Naive thymus-derived CD4-positive, alpha-beta T cell (primary cell): ENCODE results near the gene TAGAP. TPM values are rescaled to one million over a fixed set of nuclear protein-coding genes. Genes with fewer than 3 reads are reported as not detected.

ENCODE experiments used
- ATAC-seq: fragments of 150-1000 bp; cut with Tn5 transposase; 2 replicates; pipeline ENCODE4 v1.10.0; 2021; ENCODE audit warnings: mild to moderate bottlenecking, moderate library complexity
- CTCF ChIA-PET: fragments of 350-600 bp; sonication (Branson Sonifier 250); formaldehyde crosslinking; loops from one replicate; lab custom pipeline; 2021; ENCODE audit warnings: antibody characterized with exemption; lab: Charles Lee
- POLR2A ChIA-PET: fragments of 350-600 bp; sonication (Branson Sonifier 250); formaldehyde crosslinking; loops from one replicate; lab custom pipeline; 2021; ENCODE audit warnings: antibody characterized with exemption, inconsistent platforms; lab: Charles Lee
- DNase-seq, 9 donors: peaks; one replicate each; pipeline versions ENCODE4 v3.0.0 to v3.0.0-alpha.2; 2020 to 2022; ENCODE audit warnings: mixed read lengths in 1 of 9
- H3K27ac ChIP-seq: one replicate; pipeline ENCODE4 v1.7.0; 2013; ENCODE audit warnings: mild to moderate bottlenecking, low read depth, low read length, moderate library complexity
- H3K27me3 ChIP-seq, 2 donors: one replicate each; pipeline ENCODE4 v1.7.0; 2013; ENCODE audit warnings: low read length in 2 of 2, mild to moderate bottlenecking in 2 of 2, moderate library complexity in 2 of 2; ENCODE audit not compliant: control insufficient read depth in 2 of 2, insufficient read depth in 2 of 2
- H3K36me3 ChIP-seq, 3 experiments: 1 replicate in 2 of 3; 2 replicates in 1 of 3; pipeline ENCODE4 v1.7.0; 2013; ENCODE audit warnings: low read length in 3 of 3, mild to moderate bottlenecking in 3 of 3, moderate library complexity in 1 of 3; ENCODE audit not compliant: insufficient read depth in 3 of 3, control insufficient read depth in 2 of 3
- H3K4me1 ChIP-seq, 2 donors: one replicate each; pipeline ENCODE4 v1.7.0; 2013; ENCODE audit warnings: low read length in 2 of 2, mild to moderate bottlenecking in 2 of 2, moderate library complexity in 1 of 2; ENCODE audit not compliant: control insufficient read depth in 2 of 2, insufficient read depth in 2 of 2
- H3K4me3 ChIP-seq: 2 replicates; pipeline ENCODE4 v1.7.0; 2013; ENCODE audit warnings: mild to moderate bottlenecking, low read length
- H3K9me3 ChIP-seq, 3 experiments: 1 replicate in 2 of 3; 2 replicates in 1 of 3; pipeline ENCODE4 v1.7.0; 2013; ENCODE audit warnings: low read length in 3 of 3; ENCODE audit not compliant: control insufficient read depth in 2 of 3
- H3K27ac Mint-ChIP-seq, 9 donors: one replicate each; pipeline ENCODE4 v1.8.0; 2020 to 2022; ENCODE audit warnings: mixed read lengths in 9 of 9, mild to moderate bottlenecking in 8 of 9, moderate library complexity in 5 of 9, inconsistent platforms in 2 of 9
- H3K27me3 Mint-ChIP-seq, 5 donors: one replicate each; pipeline ENCODE4 v1.8.0; 2021 to 2022; ENCODE audit warnings: mixed read lengths in 5 of 5, mild to moderate bottlenecking in 1 of 5
- H3K36me3 Mint-ChIP-seq, 5 donors: one replicate each; pipeline ENCODE4 v1.8.0; 2020 to 2022; ENCODE audit warnings: mixed read lengths in 5 of 5, mild to moderate bottlenecking in 3 of 5, inconsistent platforms in 1 of 5
- H3K4me1 Mint-ChIP-seq, 7 donors: one replicate each; pipeline ENCODE4 v1.8.0; 2020 to 2022; ENCODE audit warnings: mixed read lengths in 7 of 7, mild to moderate bottlenecking in 3 of 7, inconsistent platforms in 1 of 7
- H3K4me3 Mint-ChIP-seq, 10 donors: one replicate each; pipeline ENCODE4 v1.8.0; 2020 to 2022; ENCODE audit warnings: mild to moderate bottlenecking in 10 of 10, mixed read lengths in 10 of 10, moderate library complexity in 6 of 10, inconsistent platforms in 2 of 10
- H3K9me3 Mint-ChIP-seq, 11 donors: one replicate each; pipeline ENCODE4 v1.8.0; 2020 to 2022; ENCODE audit warnings: mixed read lengths in 11 of 11, mild to moderate bottlenecking in 4 of 11, inconsistent platforms in 1 of 11, moderate library complexity in 1 of 11
- intact Hi-C, 2 donors: fragments of 100-400 bp; cut with micrococcal nuclease; formaldehyde crosslinking; loops; one replicate each; pipeline ENCODE4 v1.15.1; 2023
- polyA plus RNA-seq, 2 donors: library from polyadenylated mRNA; unstranded; fragments of 300-500 nt; fragmentation: Illumina TruSeq; gene quantifications; one replicate each; pipeline ENCODE4 v1.2.3, GENCODE V29; 2021
- total RNA-seq, 6 experiments: library from RNA in 5 of 6; stranded (reverse) in 5 of 6; gene quantifications; 1 replicate in 5 of 6; 2 replicates in 1 of 6; pipeline ENCODE4 v1.2.3 and lab custom pipeline; 2021 to 2026

TAGAP gene
- total and polyA plus RNA-seq, 7 experiments from 2014 or later: 53.5 to 222 (median 151) TPM

- H3K4me1 Mint-ChIP-seq: peaks cover 7 to 25% (median 20%) of the 10 kb centered on the region in 7 donors
- ATAC-seq: no peak
- intact Hi-C loops: no loop called here
- H3K27ac ChIP-seq: no peak overlapping the region
- ChIA-PET CTCF (no interaction called here), POLR2A (interaction anchor here (1.0 to 1.3 kb wide), 2 partner anchors 11 to 17 kb away, joined by 3 read pairs; no protein-coding TSS in a partner anchor)
- no peaks in the 10 kb centered on the region for H3K9me3 ChIP-seq
- H3K27ac Mint-ChIP-seq: no peak overlapping the region
- no peak overlapping the region for H3K4me3 ChIP-seq
- H3K27me3 Mint-ChIP-seq: peaks cover 0 to 7% (median 0%) of the 10 kb centered on the region in 5 donors
- H3K4me1 ChIP-seq: peaks cover 8 to 15% of the 10 kb centered on the region in 2 donors
- no peak for DNase-seq
- H3K9me3 Mint-ChIP-seq: peaks cover 0 to 8% (median 0%) of the 10 kb centered on the region in 11 donors
- H3K27me3 ChIP-seq: no peaks in the 10 kb centered on the region
- H3K4me3 Mint-ChIP-seq: no peak overlapping the region
- peaks cover 0 to 15% (median 0%) of the 10 kb centered on the region in 5 donors for H3K36me3 Mint-ChIP-seq
- no peaks in the 10 kb centered on the region for H3K36me3 ChIP-seq
Observed at GRCh38 chr6:159082039-159082815, 37.4 kb upstream of the TAGAP start.

- DNase-seq (no peak), ATAC-seq (peak; percentile 63)
- Mint-ChIP-seq H3K4me1 (peaks cover 16 to 43% (median 29%) of the 10 kb centered on the region in 7 donors), H3K36me3 (peaks cover 0 to 12% (median 0%) of the 10 kb centered on the region in 5 donors), H3K27ac (peak overlapping the region in 6 of 9 donors; percentile 9 to 86 (median 68)), H3K27me3 (peaks cover 0 to 7% (median 0%) of the 10 kb centered on the region in 5 donors), H3K4me3 (peak overlapping the region in 3 of 10 donors; percentile 28 to 47 (median 32)), H3K9me3 (peaks cover 0 to 8% (median 0%) of the 10 kb centered on the region in 11 donors)
- Histone ChIP-seq H3K27ac (no peak overlapping the region), H3K4me1 (peaks cover 8 to 22% of the 10 kb centered on the region in 2 donors), H3K9me3 (no peaks in the 10 kb centered on the region), H3K4me3 (no peak overlapping the region), H3K27me3 (no peaks in the 10 kb centered on the region), H3K36me3 (no peaks in the 10 kb centered on the region)
- POLR2A ChIA-PET: interaction anchor here (0.5 to 3.3 kb wide), 10 partner anchors 9 to 634 kb away, joined by 3 to 18 read pairs (median 5); partner anchors contain the start of gene TAGAP
- intact Hi-C loops: loop anchor here in 1 of 2 donors (1.0 to 2.0 kb wide), 3 partner anchors 13 to 35 kb away; no protein-coding TSS in a partner anchor
- CTCF ChIA-PET: interaction anchor here (0.6 to 1.1 kb wide), 4 partner anchors 15 to 54 kb away, joined by 3 to 5 read pairs (median 3); partner anchors contain the start of gene TAGAP
Observed at GRCh38 chr6:159080217-159080976, 35.6 kb upstream of the TAGAP start.

- H3K4me1 Mint-ChIP-seq: peaks cover 20 to 46% (median 30%) of the 10 kb centered on the region in 7 donors
- no peaks in the 10 kb centered on the region for H3K36me3 ChIP-seq
- no peaks in the 10 kb centered on the region for H3K27me3 ChIP-seq
- ATAC-seq (no peak), DNase-seq (no peak)
- no peak overlapping the region for H3K4me3 ChIP-seq
- H3K9me3 Mint-ChIP-seq: peaks cover 0 to 8% (median 0%) of the 10 kb centered on the region in 11 donors
- POLR2A ChIA-PET: interaction anchor here (0.6 to 3.3 kb wide), 8 partner anchors 9 to 35 kb away, joined by 3 to 18 read pairs (median 6); partner anchors contain the start of gene TAGAP
- intact Hi-C loops: no loop called here
- H3K27me3 Mint-ChIP-seq: peaks cover 0 to 7% (median 0%) of the 10 kb centered on the region in 5 donors
- H3K27ac Mint-ChIP-seq: no peak overlapping the region
- CTCF ChIA-PET: interaction anchor here (0.7 to 1.1 kb wide), 3 partner anchors 14 to 55 kb away, joined by 3 to 5 read pairs (median 3); partner anchors contain the start of gene TAGAP
- H3K27ac ChIP-seq: no peak overlapping the region
- H3K9me3 ChIP-seq: no peaks in the 10 kb centered on the region
- no peak overlapping the region for H3K4me3 Mint-ChIP-seq
- H3K4me1 ChIP-seq: peaks cover 8 to 22% of the 10 kb centered on the region in 2 donors
- peaks cover 0 to 10% (median 0%) of the 10 kb centered on the region in 5 donors for H3K36me3 Mint-ChIP-seq
Observed at GRCh38 chr6:159079367-159079766, 34.6 kb upstream of the TAGAP start.

- DNase-seq (no peak), ATAC-seq (no peak)
- Mint-ChIP-seq H3K27ac (peak overlapping the region in 2 of 9 donors; percentile 34 to 45), H3K4me1 (peaks cover 20 to 46% (median 30%) of the 10 kb centered on the region in 7 donors), H3K27me3 (peaks cover 0 to 12% (median 0%) of the 10 kb centered on the region in 5 donors), H3K9me3 (peaks cover 0 to 8% (median 0%) of the 10 kb centered on the region in 11 donors), H3K4me3 (peak overlapping the region in 4 of 10 donors; percentile 19 to 45 (median 32)), H3K36me3 (peaks cover 0 to 12% (median 0%) of the 10 kb centered on the region in 5 donors)
- H3K4me3 ChIP-seq: peak overlapping the region; percentile 7
- no peak overlapping the region for H3K27ac ChIP-seq
- H3K36me3 ChIP-seq: no peaks in the 10 kb centered on the region
- CTCF ChIA-PET: interaction anchor here (1.2 to 1.5 kb wide), 2 partner anchors 12 to 27 kb away, joined by 3 to 5 read pairs; no protein-coding TSS in a partner anchor
- H3K27me3 ChIP-seq: no peaks in the 10 kb centered on the region
- intact Hi-C loops: no loop called here
- H3K9me3 ChIP-seq: no peaks in the 10 kb centered on the region
- H3K4me1 ChIP-seq: peaks cover 8 to 22% of the 10 kb centered on the region in 2 donors
- POLR2A ChIA-PET: interaction anchor here (0.9 to 7.1 kb wide), 4 partner anchors 9 to 17 kb away, joined by 3 to 44 read pairs (median 12); no protein-coding TSS in a partner anchor
Observed at GRCh38 chr6:159077123-159077522, 32.3 kb upstream of the TAGAP start.

GRCh38 chr6:159075506-159076228 is 30.9 kb upstream of the TAGAP start:
- Mint-ChIP-seq H3K27me3 (peaks cover 0 to 8% (median 0%) of the 10 kb centered on the region in 5 donors), H3K36me3 (peaks cover 0 to 8% (median 0%) of the 10 kb centered on the region in 5 donors), H3K4me3 (no peak overlapping the region), H3K27ac (peak overlapping the region in 3 of 9 donors; percentile 10 to 60 (median 31)), H3K9me3 (peaks cover 0 to 8% (median 0%) of the 10 kb centered on the region in 11 donors), H3K4me1 (peaks cover 24 to 45% (median 30%) of the 10 kb centered on the region in 7 donors)
- intact Hi-C loops: no loop called here
- ATAC-seq (no peak), DNase-seq (no peak)
- Histone ChIP-seq H3K27me3 (no peaks in the 10 kb centered on the region), H3K36me3 (no peaks in the 10 kb centered on the region), H3K4me1 (peaks cover 7 to 20% of the 10 kb centered on the region in 2 donors), H3K4me3 (no peak overlapping the region), H3K9me3 (no peaks in the 10 kb centered on the region), H3K27ac (no peak overlapping the region)
- ChIA-PET CTCF (interaction anchor here (1.2 kb wide), 1 partner anchor 11 kb away, joined by 3 read pairs; no protein-coding TSS in a partner anchor), POLR2A (interaction anchor here (0.5 to 7.1 kb wide), 4 partner anchors 8 to 28 kb away, joined by 3 to 44 read pairs (median 5); no protein-coding TSS in a partner anchor)
